NCI-H748 (cell line): Measurements from ENCODE around the gene COG5.

ENCODE experiments used
- DNase-seq: peaks from one replicate; lab custom pipeline; 2025; ENCODE audit not compliant: unreplicated experiment; lab: John Stamatoyannopoulos, UW

The COG5 gene

GRCh38 chr7:107344799-107345198 lies 218.9 kb downstream of the COG5 start:
- DNase-seq = no peak

DNA sequence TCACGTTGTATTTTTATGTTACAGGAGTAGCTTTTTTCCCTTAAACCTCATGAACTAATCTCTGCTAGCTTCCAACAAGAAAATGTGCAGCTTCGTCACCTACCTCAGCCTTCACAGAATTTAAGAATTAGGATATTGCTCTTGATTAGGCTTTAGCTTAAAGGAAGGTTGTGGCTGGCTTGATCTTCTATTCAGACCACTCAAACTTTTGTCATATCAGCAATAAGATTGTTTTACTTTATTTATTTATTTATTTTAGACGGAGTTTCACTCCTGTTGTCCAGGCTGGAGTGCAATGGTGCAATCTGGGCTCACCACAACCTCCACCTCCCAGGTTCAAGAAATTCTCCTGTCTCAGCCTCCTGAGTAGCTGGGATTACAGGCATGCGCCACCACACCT lies 219.4 kb downstream of the COG5 start:
- no peak for DNase-seq

DNA sequence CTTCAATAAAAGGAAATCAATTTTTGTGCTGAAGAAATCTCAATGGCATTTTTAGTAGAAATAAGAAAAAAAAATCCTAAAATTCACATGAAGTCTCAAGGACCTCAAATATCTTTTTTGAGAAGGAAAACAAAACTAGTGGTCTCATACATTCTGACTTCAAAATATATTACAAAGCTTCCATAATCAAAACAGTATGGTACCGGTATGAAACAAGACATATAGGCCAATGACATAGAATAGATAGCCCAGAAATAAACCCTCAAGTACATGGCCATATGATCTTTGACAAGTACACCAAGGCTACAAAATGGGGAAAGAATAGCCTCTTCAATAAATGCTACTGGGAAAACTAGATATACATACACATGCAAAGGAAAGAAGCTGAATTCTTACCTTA lies 225.6 kb downstream of the COG5 start:
- no peak for DNase-seq

- DNase-seq = no peak
Observed at GRCh38 chr7:107332488-107333269, 231.0 kb downstream of the COG5 start.

- DNase-seq = no peak
Observed at GRCh38 chr7:107330478-107330877, 233.2 kb downstream of the COG5 start.

- no peak for DNase-seq
Observed at GRCh38 chr7:107327986-107328569, 235.6 kb downstream of the COG5 start.

GRCh38 chr7:107326061-107326460 lies 237.7 kb downstream of the COG5 start:
- DNase-seq = no peak

DNA sequence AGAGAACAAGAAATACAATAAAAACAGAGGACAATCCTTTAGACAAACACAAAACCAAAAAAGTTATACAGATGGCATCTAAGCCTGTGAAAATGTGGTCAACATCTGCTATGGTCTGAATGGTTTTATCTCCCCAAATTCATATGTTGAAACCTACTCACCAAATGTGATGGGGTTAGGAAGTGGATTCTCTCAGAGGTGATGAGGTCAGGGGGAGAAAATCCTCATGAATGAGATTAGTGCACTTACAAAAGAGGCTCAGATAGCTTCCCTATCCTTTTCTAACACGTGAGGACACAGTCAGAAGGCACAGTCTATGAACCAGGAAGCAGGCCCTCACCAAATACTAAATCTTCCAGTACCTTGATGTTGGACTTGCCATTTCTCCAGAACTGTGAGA lies 241.7 kb downstream of the COG5 start:
- no peak for DNase-seq

DNA sequence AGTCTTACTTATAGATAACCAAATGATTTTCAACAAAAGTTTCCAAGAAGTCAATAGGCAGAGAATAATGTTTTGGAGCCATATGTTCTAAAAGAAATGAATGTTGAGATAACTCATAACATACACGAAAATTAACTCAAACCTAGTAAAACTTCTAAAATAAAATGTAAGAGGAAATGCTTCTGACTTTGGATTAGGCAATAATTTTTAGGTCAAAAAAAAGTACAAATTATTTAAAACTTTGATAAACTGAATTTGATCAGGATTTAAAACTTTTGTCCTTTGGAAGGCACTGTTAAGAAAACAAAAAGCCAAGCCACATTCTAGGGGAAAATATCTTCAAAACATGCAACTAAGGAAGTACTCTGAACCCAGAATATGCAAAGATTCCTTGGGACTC lies 242.1 kb downstream of the COG5 start:
- DNase-seq = no peak

DNA sequence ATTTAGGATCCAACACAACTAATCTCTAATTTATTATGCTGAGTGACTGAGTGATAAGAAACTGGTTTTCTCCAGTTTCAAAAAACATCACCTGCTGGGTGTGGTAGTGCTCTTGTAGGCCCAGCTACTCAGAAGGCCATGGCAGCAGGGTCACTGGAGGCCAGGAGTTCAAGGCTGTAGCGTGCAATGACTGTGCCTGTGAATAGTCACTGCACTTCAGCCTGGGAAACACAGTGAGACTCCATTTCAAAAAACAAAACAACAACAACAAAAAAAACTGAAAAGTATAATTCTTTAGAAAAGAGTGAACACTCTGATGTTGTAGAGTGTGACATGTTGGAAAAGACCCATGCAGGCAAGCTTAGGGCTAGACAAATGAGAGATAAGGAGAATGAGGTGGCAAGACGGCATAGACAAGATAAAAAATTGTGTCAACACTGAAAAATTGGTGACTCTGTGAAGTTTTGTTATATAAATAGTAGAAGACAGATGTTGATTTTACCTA lies 243.9 kb downstream of the COG5 start:
- DNase-seq = no peak

GRCh38 chr7:107318523-107319160 lies 245.1 kb downstream of the COG5 start:
- DNase-seq = no peak

DNA sequence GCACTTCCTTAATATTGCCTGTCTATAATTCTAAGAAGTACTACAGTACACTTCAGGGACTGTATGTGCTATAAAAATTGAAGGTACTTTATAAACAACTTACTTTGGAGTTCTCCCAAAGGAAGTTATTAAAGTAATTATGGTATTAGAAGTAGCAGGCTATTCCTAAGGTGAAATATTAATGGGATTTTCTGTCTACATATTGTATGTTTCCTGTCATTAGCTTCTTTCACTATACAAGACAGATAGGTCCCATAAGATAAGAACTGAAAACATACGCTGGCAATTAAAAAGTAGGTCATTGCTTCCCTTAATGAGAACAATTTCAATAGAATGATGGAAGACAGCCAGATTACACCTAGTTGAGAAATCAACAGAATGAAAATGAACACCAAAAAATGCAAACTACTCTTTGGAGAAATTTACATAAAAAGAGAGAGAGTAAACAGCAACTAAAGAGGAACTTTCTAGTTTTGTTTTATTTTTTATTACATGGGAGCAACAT lies 248.0 kb downstream of the COG5 start:
- no peak for DNase-seq

GRCh38 chr7:107313355-107313754 lies 250.4 kb downstream of the COG5 start:
- DNase-seq = no peak

DNA sequence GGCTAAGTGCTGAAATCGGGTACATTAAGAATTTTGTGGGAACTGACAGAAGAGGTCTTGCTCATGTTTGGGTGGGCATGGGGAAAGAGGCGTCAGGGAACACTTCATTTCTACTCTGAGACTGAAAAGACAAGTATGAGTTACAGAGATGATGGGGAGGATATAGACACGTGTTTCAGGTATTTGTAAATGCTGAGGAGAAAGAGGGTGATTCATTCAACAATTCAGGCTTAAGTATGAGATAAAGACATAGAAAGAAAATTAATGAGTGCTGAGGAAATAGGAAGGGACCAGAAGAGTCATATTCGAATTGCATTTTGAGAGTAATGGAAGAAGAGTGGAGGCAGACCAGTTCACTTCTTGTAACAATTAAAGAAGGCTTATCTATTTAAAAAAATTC lies 251.3 kb downstream of the COG5 start:
- DNase-seq = no peak

DNA sequence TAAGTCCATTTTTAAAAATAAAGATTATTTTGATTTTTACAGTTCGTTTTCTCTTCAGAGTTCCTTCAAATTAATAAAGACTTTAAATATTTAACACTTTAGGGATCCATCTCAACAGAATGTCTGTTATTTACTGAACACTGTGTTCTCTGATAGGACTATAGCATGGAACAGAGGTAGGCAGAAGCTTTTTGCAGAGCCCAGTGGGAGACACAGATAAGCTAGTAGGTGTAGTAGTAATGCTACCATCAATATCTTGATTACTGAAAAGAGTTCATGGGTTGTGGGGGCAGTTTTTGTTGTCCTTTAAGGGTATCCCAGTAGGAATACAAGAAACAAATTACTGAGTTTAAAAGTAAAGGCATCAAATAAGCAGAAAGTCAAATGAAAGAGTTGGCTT lies 254.4 kb downstream of the COG5 start:
- no peak for DNase-seq

GRCh38 chr7:107304636-107305035 lies 259.1 kb downstream of the COG5 start:
- DNase-seq = no peak

- no peak for DNase-seq
Observed at GRCh38 chr7:107304063-107304462, 259.7 kb downstream of the COG5 start.

GRCh38 chr7:107302250-107302847 lies 261.4 kb downstream of the COG5 start:
- no peak for DNase-seq

DNA sequence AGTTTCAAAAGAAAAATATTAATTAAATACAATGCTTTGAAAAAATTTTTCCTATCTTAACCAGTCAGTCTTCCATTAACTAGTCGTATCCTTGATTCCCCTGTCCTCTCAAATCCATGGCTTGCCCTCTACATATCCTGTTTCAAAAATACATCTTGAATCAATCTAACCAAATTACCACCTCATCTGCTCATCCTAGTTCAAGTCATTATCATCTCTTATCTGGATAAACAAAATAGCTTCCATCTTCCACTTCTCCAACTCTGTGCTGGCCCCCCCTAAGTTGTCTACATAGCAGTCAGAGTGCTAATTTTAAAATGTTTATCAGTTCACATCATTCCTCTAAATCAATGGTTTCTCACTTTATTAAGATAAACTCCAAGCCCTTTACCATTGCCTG lies 269.5 kb downstream of the COG5 start:
- no peak for DNase-seq

- no peak for DNase-seq
Observed at GRCh38 chr7:107292591-107292990, 271.1 kb downstream of the COG5 start.

DNA sequence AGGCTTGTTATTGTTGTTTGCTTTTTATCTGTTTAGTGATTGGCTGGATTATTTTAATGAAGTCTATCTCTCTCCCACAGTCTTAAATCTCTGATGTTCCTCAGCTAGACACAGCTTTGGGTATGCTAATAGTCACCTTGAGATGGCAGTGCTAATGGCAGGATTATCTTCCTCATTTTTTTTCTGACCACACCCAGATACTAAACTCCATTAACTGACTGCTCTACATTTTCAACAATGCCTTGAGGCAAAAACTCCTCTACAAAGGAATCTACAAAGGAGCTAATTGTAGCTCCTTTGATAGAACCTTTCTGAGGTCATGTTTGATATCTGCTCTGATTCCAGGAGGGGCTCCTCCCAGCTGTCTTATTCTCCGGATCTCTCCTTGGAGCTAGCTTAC lies 272.3 kb downstream of the COG5 start:
- DNase-seq = no peak
